Neural progenitor cell (in vitro differentiated cells): ENCODE data around the gene GRK3. TPM values are rescaled to one million over a fixed set of nuclear protein-coding genes. Genes with fewer than 3 reads are reported as not detected.
"Not testable (repeated sequence)": the region's sequence is repeated elsewhere in the genome, so short reads cannot be mapped to it uniquely, and the experiment has no call there.

Experiments
- DNase-seq: peaks from one replicate; pipeline ENCODE4 v3.0.0-alpha.2; 2016; ENCODE audit warnings: low spot score
- H2AFZ ChIP-seq: fragments of 200-600 bp; sonication (generic); replicated peaks from 2 replicates; pipeline ENCODE4 v1.6.1; 2016; ENCODE audit warnings: antibody characterized with exemption
- H3F3A ChIP-seq: fragments of 200-600 bp; sonication (generic); 2 replicates; pipeline ENCODE4 v1.6.1; 2016; ENCODE audit warnings: antibody characterized with exemption, low read depth
- H3K27ac ChIP-seq: fragments of 200-600 bp; sonication (generic); 2 replicates; pipeline ENCODE4 v1.5.1; 2016; ENCODE audit warnings: mild to moderate bottlenecking
- H3K27me3 ChIP-seq: fragments of 200-600 bp; sonication (generic); 2 replicates; pipeline ENCODE4 v1.6.1; 2016; ENCODE audit warnings: mild to moderate bottlenecking, moderate library complexity
- H3K36me3 ChIP-seq: fragments of 200-600 bp; sonication (generic); 2 replicates; pipeline ENCODE4 v1.5.1; 2016
- H3K4me1 ChIP-seq: fragments of 200-600 bp; sonication (generic); 2 replicates; pipeline ENCODE4 v1.6.1; 2016; ENCODE audit warnings: mixed run types
- H3K4me2 ChIP-seq: fragments of 200-600 bp; sonication (generic); 2 replicates; pipeline ENCODE4 v1.6.1; 2016
- H3K4me3 ChIP-seq: fragments of 200-600 bp; sonication (generic); 2 replicates; pipeline ENCODE4 v1.5.1; 2016
- H3K79me2 ChIP-seq: fragments of 200-600 bp; sonication (generic); 2 replicates; pipeline ENCODE4 v1.6.1; 2016; ENCODE audit warnings: low read depth
- H3K9ac ChIP-seq: fragments of 200-600 bp; sonication (generic); 2 replicates; pipeline ENCODE4 v1.6.1; 2016
- H3K9me3 ChIP-seq: fragments of 200-600 bp; sonication (generic); 2 replicates; pipeline ENCODE4 v1.5.1; 2016; ENCODE audit warnings: low read depth
- H4K20me1 ChIP-seq: fragments of 200-600 bp; sonication (generic); 2 replicates; pipeline ENCODE4 v1.6.1; 2016; ENCODE audit warnings: low read depth
- H3K27ac Mint-ChIP-seq: 3 replicates; pipeline ENCODE4 v1.8.0; 2021; ENCODE audit warnings: mixed read lengths
- H3K27me3 Mint-ChIP-seq: 2 replicates; pipeline ENCODE4 v1.8.0; 2022; ENCODE audit warnings: low read depth, mild to moderate bottlenecking, inconsistent platforms, moderate library complexity, mixed read lengths; ENCODE audit not compliant: insufficient read depth
- H3K36me3 Mint-ChIP-seq: 3 replicates; pipeline ENCODE4 v1.8.0; 2021; ENCODE audit warnings: mixed read lengths
- H3K4me1 Mint-ChIP-seq: 3 replicates; pipeline ENCODE4 v1.8.0; 2021; ENCODE audit warnings: mixed read lengths
- H3K4me3 Mint-ChIP-seq: 3 replicates; pipeline ENCODE4 v1.8.0; 2021; ENCODE audit warnings: mild to moderate bottlenecking, moderate library complexity, mixed read lengths
- H3K9me3 Mint-ChIP-seq: 3 replicates; pipeline ENCODE4 v1.8.0; 2020; ENCODE audit warnings: mixed read lengths
- EZH2 ChIP-seq: fragments of 200-600 bp; sonication (generic); IDR thresholded peaks from 2 replicates; pipeline ENCODE4 v1.6.1; 2017; ENCODE audit warnings: antibody characterized with exemption, mild to moderate bottlenecking, moderate library complexity
- EZH2phosphoT487 ChIP-seq: fragments of 200-600 bp; sonication (generic); IDR thresholded peaks from 2 replicates; pipeline ENCODE4 v1.6.1; 2017; ENCODE audit warnings: antibody characterized with exemption
- total RNA-seq: library from RNA; depleted of rRNA; stranded (reverse); fragments of >200 nt; gene quantifications from 2 replicates; pipeline ENCODE4 v1.2.3, GENCODE V29; 2015; ENCODE audit warnings: low replicate concordance
- TF ChIP-seq, protein P1 (sequence below): fragments of 200-600 bp; sonication (generic); IDR thresholded peaks from 2 replicates; pipeline ENCODE4 v1.5.1; 2017; ENCODE audit warnings: antibody characterized with exemption, mild to moderate bottlenecking

Gene GRK3
- total RNA-seq, 1 donor from 2014 or later, result 20.8 TPM

DNA sequence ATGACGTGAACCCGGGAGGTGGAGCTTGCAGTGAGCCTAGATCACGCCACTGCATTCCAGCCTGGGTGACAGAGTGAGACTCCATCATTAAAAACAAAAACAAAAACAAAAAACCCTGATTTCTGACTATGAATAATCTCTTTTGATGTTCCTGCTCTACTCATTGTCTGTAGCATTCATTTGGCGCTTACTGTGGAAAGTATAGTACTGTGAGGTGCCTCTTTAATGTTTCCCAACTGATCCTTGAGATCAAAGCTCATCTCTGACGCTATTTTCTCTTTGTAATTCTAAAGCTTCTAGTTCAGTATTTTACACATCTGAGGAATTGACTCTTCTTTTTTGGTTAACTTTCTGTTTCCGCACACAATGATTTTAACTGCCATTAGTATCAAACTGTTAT, 60.0 kb downstream of the GRK3 start:
- Mint-ChIP-seq H3K4me3 (no peak overlapping the region), H3K9me3 (no peaks in the 10 kb centered on the region), H3K27me3 (peaks cover 2% of the 10 kb centered on the region), H3K36me3 (peaks cover 6% of the 10 kb centered on the region), H3K27ac (no peak overlapping the region), H3K4me1 (peaks cover 40% of the 10 kb centered on the region)
- no peak overlapping the region for H3K4me3 ChIP-seq
- no peak for DNase-seq
- no peak overlapping the region for H2AFZ ChIP-seq
- peaks cover 26% of the 10 kb centered on the region for H3K4me1 ChIP-seq
- H3K4me2 ChIP-seq, result no peak overlapping the region
- H3F3A ChIP-seq, result no peaks in the 10 kb centered on the region
- H3K9ac ChIP-seq, result no peak overlapping the region
- H3K27me3 ChIP-seq, result no peaks in the 10 kb centered on the region
- H3K27ac ChIP-seq, result no peak overlapping the region
- no peaks in the 10 kb centered on the region for H3K36me3 ChIP-seq
- no peaks in the 10 kb centered on the region for H3K9me3 ChIP-seq
- H4K20me1 ChIP-seq, result peaks cover 6% of the 10 kb centered on the region
- peaks cover 6% of the 10 kb centered on the region for H3K79me2 ChIP-seq
- no peak for TF ChIP-seq EZH2
- TF ChIP-seq, protein P1, sequence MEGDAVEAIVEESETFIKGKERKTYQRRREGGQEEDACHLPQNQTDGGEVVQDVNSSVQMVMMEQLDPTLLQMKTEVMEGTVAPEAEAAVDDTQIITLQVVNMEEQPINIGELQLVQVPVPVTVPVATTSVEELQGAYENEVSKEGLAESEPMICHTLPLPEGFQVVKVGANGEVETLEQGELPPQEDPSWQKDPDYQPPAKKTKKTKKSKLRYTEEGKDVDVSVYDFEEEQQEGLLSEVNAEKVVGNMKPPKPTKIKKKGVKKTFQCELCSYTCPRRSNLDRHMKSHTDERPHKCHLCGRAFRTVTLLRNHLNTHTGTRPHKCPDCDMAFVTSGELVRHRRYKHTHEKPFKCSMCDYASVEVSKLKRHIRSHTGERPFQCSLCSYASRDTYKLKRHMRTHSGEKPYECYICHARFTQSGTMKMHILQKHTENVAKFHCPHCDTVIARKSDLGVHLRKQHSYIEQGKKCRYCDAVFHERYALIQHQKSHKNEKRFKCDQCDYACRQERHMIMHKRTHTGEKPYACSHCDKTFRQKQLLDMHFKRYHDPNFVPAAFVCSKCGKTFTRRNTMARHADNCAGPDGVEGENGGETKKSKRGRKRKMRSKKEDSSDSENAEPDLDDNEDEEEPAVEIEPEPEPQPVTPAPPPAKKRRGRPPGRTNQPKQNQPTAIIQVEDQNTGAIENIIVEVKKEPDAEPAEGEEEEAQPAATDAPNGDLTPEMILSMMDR, result no peak
- no peak for TF ChIP-seq EZH2phosphoT487

DNA sequence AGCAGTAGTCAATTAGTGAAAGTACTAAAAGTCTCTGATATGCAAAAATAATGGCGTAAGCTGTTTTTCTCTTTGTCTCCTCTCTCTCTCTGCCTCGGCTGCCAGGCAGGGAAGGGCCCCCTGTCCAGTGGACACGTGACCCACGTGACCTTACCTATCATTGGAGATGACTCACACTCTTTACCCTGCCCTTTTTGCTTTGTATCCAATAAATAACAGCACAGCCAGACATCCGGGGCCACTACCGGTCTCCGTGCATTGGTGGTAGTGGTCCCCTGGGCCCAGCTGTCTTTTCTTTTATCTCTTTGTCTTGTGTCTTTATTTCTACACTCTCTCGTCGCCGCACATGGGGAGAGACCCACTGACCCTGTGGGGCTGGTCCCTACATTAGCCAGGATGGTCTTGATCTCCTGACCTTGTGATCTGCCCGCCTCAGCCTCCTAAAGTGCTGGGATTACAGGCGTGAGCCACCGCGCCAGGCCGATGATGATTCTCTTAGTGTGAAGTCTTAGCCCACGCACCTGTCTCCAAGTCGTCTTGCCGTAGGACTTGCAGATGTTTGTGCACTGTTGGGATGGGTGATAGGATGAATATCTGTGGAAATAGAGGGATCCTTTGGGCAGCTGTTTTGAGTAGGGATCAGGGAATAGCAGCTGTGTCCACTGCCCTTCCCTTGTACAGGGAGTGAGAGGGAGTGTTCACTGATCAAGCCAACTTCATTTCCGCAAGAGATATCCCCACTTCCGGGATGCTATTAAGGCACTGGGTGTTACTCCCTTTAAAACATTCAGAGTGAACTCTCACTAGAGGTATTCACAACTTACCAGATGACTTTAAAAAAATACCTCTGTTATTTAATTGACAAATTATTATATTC, 61.5 kb downstream of the GRK3 start:
- H3K4me3 Mint-ChIP-seq, H3K4me3 ChIP-seq, H3K9me3 ChIP-seq, H3K36me3 Mint-ChIP-seq, H3K9me3 Mint-ChIP-seq, H3K27me3 Mint-ChIP-seq, H3K79me2 ChIP-seq, H3F3A ChIP-seq, DNase-seq, H2AFZ ChIP-seq, H3K36me3 ChIP-seq, H3K4me2 ChIP-seq, H3K27ac ChIP-seq, H3K27me3 ChIP-seq, H4K20me1 ChIP-seq, H3K9ac ChIP-seq: not testable (repeated sequence)
- peak overlapping the region; percentile 39 for H3K27ac Mint-ChIP-seq
- peaks cover 31% of the 10 kb centered on the region for H3K4me1 Mint-ChIP-seq
- H3K4me1 ChIP-seq, result peaks cover 22% of the 10 kb centered on the region

DNA sequence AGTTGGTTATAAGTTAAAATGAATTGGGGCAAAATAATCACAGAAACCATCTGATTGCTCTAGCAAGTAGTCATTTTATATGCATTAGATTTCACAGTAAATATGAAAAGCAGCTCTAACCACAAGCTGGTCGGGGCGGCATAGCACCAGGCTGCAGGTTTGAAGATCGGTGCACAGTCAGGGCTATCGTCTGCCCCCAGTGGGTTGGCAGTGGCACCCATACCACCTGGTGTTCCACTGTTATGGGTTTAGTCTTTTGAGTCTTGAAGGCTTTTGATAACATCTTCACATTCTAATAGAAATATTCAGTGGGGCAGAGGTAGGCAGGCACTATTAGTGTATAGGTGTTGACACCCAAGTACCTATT, 62.1 kb downstream of the GRK3 start:
- no peak overlapping the region for H3K4me2 ChIP-seq
- H3K27me3 Mint-ChIP-seq, result peaks cover 2% of the 10 kb centered on the region
- peaks cover 29% of the 10 kb centered on the region for H3K4me1 Mint-ChIP-seq
- H3K4me3 Mint-ChIP-seq, result no peak overlapping the region
- no peaks in the 10 kb centered on the region for H3K27me3 ChIP-seq
- peaks cover 17% of the 10 kb centered on the region for H3K4me1 ChIP-seq
- no peak overlapping the region for H2AFZ ChIP-seq
- peaks cover 8% of the 10 kb centered on the region for H4K20me1 ChIP-seq
- peaks cover 6% of the 10 kb centered on the region for H3K36me3 Mint-ChIP-seq
- no peaks in the 10 kb centered on the region for H3K36me3 ChIP-seq
- no peaks in the 10 kb centered on the region for H3K9me3 Mint-ChIP-seq
- no peak for DNase-seq
- no peak overlapping the region for H3K27ac Mint-ChIP-seq
- H3K79me2 ChIP-seq, result peaks cover 6% of the 10 kb centered on the region
- H3K9ac ChIP-seq, result no peak overlapping the region
- H3F3A ChIP-seq, result no peaks in the 10 kb centered on the region
- no peak overlapping the region for H3K4me3 ChIP-seq
- H3K9me3 ChIP-seq, result no peaks in the 10 kb centered on the region
- H3K27ac ChIP-seq, result no peak overlapping the region
- TF ChIP-seq EZH2phosphoT487 (no peak), EZH2 (no peak)
- TF ChIP-seq, protein P1, result no peak

DNA sequence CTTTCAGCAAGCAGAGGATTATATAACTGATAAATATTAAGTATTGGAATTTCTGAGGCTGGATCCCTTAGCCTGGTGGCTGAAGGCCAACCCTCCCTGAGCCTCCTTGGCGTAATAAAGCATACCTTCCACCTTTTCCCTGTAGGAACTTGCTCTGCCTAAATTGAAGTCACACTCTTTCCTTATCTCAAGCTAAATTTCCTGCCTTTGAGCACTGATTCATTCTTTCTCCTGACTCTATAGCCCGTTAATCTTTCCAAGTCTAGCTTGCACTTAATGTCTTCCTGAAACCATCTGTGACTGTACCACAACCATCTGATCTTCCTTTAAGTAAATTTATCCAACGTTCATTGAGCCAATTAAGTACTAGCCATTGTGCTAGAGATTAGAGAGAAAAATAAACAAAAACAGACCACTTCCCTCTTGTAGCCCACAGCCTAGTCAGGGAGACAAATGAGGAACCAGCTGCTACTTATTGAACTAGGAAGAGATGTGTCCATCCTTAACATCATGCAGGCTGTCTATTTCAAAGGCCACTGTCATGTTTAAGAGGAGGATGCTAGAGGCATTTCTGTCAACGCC, 62.9 kb downstream of the GRK3 start:
- peaks cover 2% of the 10 kb centered on the region for H3K27me3 Mint-ChIP-seq
- H3K9me3 ChIP-seq, result no peaks in the 10 kb centered on the region

More for the DNA sequence above, 62.9 kb downstream of the GRK3 start:
- Histone ChIP-seq H3K4me3 (no peak overlapping the region), H3F3A (no peaks in the 10 kb centered on the region), H3K4me2 (no peak overlapping the region), H3K27ac (no peak overlapping the region), H3K79me2 (peaks cover 6% of the 10 kb centered on the region), H3K4me1 (peaks cover 19% of the 10 kb centered on the region), H3K36me3 (no peaks in the 10 kb centered on the region), H2AFZ (no peak overlapping the region), H3K9ac (no peak overlapping the region), H4K20me1 (peaks cover 11% of the 10 kb centered on the region), H3K27me3 (no peaks in the 10 kb centered on the region)
- H3K4me3 Mint-ChIP-seq, result no peak overlapping the region
- DNase-seq, result no peak
- peaks cover 6% of the 10 kb centered on the region for H3K36me3 Mint-ChIP-seq
- H3K9me3 Mint-ChIP-seq, result no peaks in the 10 kb centered on the region
- peaks cover 23% of the 10 kb centered on the region for H3K4me1 Mint-ChIP-seq
- TF ChIP-seq EZH2 (no peak), EZH2phosphoT487 (no peak)
- TF ChIP-seq, protein P1, result no peak
- H3K27ac Mint-ChIP-seq, result no peak overlapping the region
